ENCODE measurements around the gene LRP4.

Gene LRP4

GRCh38 chr11:46889689-46890475 lies 28.5 kb downstream of the LRP4 start:
- Mint-ChIP-seq H3K36me3 (no peaks in the 10 kb centered on the region), H3K27ac (peak overlapping the region; percentile 48), H3K4me1 (no peaks in the 10 kb centered on the region), H3K9me3 (no peaks in the 10 kb centered on the region), H3K4me3 (no peak overlapping the region)
- peak; percentile 82 for ATAC-seq
- peak; percentile 68 to 88 for DNase-seq (ENCODE audit: low spot score in 2 of 2)

- Mint-ChIP-seq H3K27ac (no peak overlapping the region), H3K36me3 (no peaks in the 10 kb centered on the region), H3K4me3 (no peak overlapping the region), H3K9me3 (no peaks in the 10 kb centered on the region), H3K4me1 (no peaks in the 10 kb centered on the region)
- no peak for ATAC-seq
- DNase-seq (ENCODE audit: low spot score in 2 of 2): no peak
Measured at GRCh38 chr11:46889251-46889650, 29.1 kb downstream of the LRP4 start.

DNA sequence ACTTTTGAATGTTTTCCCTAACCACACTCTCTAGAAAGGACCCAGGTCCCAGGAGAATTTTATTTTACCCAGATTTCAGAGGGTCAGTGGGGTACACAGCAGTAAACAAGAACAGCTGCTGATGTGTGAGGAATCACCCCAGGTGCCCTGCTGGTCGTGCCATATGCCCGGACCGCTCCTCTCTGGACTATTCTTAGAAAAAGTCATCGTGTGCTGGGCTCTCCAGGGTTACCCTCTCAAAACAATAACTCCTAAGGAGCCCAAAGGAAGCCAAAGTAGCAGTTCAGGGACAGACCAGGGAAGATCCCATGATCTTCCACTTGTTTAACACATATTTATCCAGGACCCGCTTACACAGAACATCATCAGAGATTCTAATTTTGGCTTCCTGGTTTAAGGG lies 29.7 kb downstream of the LRP4 start:
- Mint-ChIP-seq H3K9me3 (no peaks in the 10 kb centered on the region), H3K27ac (no peak overlapping the region), H3K4me1 (no peaks in the 10 kb centered on the region), H3K4me3 (no peak overlapping the region), H3K36me3 (no peaks in the 10 kb centered on the region)
- ATAC-seq (no peak), DNase-seq (ENCODE audit: low spot score in 2 of 2) (no peak)

- no peaks in the 10 kb centered on the region for H3K4me1 Mint-ChIP-seq
Measured at GRCh38 chr11:46886211-46886610, 32.1 kb downstream of the LRP4 start.

DNA sequence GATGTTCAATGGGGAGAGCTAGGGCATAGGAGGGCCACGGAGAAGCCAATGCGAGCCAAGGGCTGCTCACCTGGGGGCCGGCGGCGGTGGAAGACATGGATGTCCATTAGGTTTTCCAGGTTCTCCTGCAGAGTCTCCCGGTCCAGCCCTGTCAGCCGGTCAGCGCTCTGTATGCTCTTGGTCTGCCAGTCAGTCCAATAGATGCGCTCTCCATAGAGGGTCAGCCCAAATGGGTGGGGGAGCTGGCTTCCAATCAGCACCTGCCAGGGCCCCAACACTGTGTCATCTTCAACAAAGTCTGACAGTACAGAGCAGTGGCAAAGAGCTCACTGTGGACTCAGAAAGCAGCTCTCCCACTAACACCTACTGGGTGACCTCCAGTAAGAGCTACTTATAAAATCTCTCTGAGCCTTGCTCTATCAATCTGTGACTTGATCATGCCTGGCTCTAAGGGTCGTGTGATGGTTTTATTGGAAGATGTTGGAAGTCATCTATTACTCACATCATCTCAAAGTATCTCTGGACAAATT lies 39.2 kb downstream of the LRP4 start:
- Mint-ChIP-seq H3K9me3 (no peaks in the 10 kb centered on the region), H3K27ac (no peak overlapping the region), H3K36me3 (no peaks in the 10 kb centered on the region), H3K4me3 (no peak overlapping the region), H3K4me1 (no peaks in the 10 kb centered on the region)
- ATAC-seq (no peak), DNase-seq (ENCODE audit: low spot score in 2 of 2) (no peak)

More at GRCh38 chr11:46886211-46886610, 32.1 kb downstream of the LRP4 start:
- no peak for DNase-seq (ENCODE audit: low spot score in 2 of 2)
- no peak overlapping the region for H3K27ac Mint-ChIP-seq
- no peaks in the 10 kb centered on the region for H3K36me3 Mint-ChIP-seq
- H3K9me3 Mint-ChIP-seq: no peaks in the 10 kb centered on the region
- ATAC-seq: no peak
- H3K4me3 Mint-ChIP-seq: no peak overlapping the region

DNA sequence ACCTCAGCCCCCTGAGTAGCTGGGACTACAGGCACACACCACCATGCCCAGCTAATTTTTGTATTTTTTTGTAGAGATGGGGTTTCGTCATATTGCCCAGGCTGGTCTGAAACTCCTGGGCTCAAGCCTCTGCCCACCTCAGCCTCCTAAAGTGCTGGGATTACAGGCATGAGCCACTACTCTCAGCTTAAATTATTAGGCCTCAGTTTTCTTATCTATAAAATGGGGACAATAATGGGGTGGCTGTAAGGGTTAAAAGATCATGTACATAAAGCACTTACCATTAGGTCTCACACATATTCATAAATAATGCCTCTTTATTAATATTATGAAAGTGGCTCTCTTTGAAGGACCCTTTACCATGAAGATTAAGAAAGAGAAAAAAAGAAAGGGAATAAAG lies 40.8 kb downstream of the LRP4 start:
- Mint-ChIP-seq H3K36me3 (no peaks in the 10 kb centered on the region), H3K4me1 (no peaks in the 10 kb centered on the region), H3K9me3 (no peaks in the 10 kb centered on the region), H3K4me3 (no peak overlapping the region), H3K27ac (no peak overlapping the region)
- ATAC-seq (no peak), DNase-seq (ENCODE audit: low spot score in 2 of 2) (no peak)

GRCh38 chr11:46876471-46876870 lies 41.9 kb downstream of the LRP4 start:
- H3K4me1 Mint-ChIP-seq: no peaks in the 10 kb centered on the region
- no peaks in the 10 kb centered on the region for H3K36me3 Mint-ChIP-seq
- ATAC-seq (no peak), DNase-seq (ENCODE audit: low spot score in 2 of 2) (no peak)
- H3K27ac Mint-ChIP-seq: no peak overlapping the region
- no peak overlapping the region for H3K4me3 Mint-ChIP-seq
- no peaks in the 10 kb centered on the region for H3K9me3 Mint-ChIP-seq

GRCh38 chr11:46874586-46874985 lies 43.8 kb downstream of the LRP4 start:
- Mint-ChIP-seq H3K4me1 (no peaks in the 10 kb centered on the region), H3K27ac (no peak overlapping the region), H3K36me3 (no peaks in the 10 kb centered on the region), H3K9me3 (no peaks in the 10 kb centered on the region), H3K4me3 (no peak overlapping the region)
- DNase-seq (ENCODE audit: low spot score in 2 of 2) (no peak), ATAC-seq (peak; percentile 31)

DNA sequence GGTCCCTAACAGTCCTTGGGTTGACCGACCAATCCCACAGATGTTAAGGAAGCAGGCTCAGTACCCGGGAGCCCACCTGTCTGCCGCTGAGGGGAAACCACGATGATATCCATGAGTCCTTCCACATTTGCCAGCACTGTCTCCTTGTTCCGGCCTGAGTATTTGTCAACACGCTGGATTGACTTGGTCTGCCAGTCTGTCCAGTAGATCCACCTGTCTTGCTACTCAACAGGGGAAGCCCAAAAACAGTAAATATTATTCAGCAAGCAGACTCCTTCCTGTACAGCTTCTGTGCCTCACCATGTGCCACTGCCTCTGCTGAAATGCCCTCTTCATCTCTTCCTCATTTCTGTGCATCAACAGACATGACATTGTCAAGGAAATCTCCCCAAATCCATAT lies 49.4 kb downstream of the LRP4 start:
- DNase-seq (ENCODE audit: low spot score in 2 of 2) (no peak), ATAC-seq (no peak)
- no peak overlapping the region for H3K4me3 Mint-ChIP-seq
- H3K9me3 Mint-ChIP-seq: no peaks in the 10 kb centered on the region
- no peaks in the 10 kb centered on the region for H3K4me1 Mint-ChIP-seq
- H3K27ac Mint-ChIP-seq: no peak overlapping the region
- H3K36me3 Mint-ChIP-seq: no peaks in the 10 kb centered on the region

GRCh38 chr11:46865340-46865739 lies 53.0 kb downstream of the LRP4 start:
- Mint-ChIP-seq H3K4me1 (no peaks in the 10 kb centered on the region), H3K4me3 (no peak overlapping the region), H3K9me3 (no peaks in the 10 kb centered on the region), H3K36me3 (no peaks in the 10 kb centered on the region), H3K27ac (no peak overlapping the region)
- DNase-seq (ENCODE audit: low spot score in 2 of 2) (no peak), ATAC-seq (no peak)

GRCh38 chr11:46860218-46860617 lies 58.1 kb downstream of the LRP4 start:
- Mint-ChIP-seq H3K4me1 (no peaks in the 10 kb centered on the region), H3K27ac (no peak overlapping the region), H3K36me3 (no peaks in the 10 kb centered on the region), H3K4me3 (no peak overlapping the region), H3K9me3 (no peaks in the 10 kb centered on the region)
- no peak for ATAC-seq
- DNase-seq (ENCODE audit: low spot score in 2 of 2): no peak

- Mint-ChIP-seq H3K4me1 (no peaks in the 10 kb centered on the region), H3K36me3 (no peaks in the 10 kb centered on the region), H3K4me3 (no peak overlapping the region), H3K27ac (no peak overlapping the region), H3K9me3 (no peaks in the 10 kb centered on the region)
- ATAC-seq (no peak), DNase-seq (ENCODE audit: low spot score in 2 of 2) (no peak)
Measured at GRCh38 chr11:46858920-46859546, 59.3 kb downstream of the LRP4 start.

GRCh38 chr11:46857666-46858065 lies 60.7 kb downstream of the LRP4 start:
- Mint-ChIP-seq H3K9me3 (no peaks in the 10 kb centered on the region), H3K4me3 (no peak overlapping the region), H3K36me3 (no peaks in the 10 kb centered on the region), H3K4me1 (no peaks in the 10 kb centered on the region), H3K27ac (peak overlapping the region; percentile 0)
- no peak for DNase-seq (ENCODE audit: low spot score in 2 of 2)
- ATAC-seq: no peak

DNA sequence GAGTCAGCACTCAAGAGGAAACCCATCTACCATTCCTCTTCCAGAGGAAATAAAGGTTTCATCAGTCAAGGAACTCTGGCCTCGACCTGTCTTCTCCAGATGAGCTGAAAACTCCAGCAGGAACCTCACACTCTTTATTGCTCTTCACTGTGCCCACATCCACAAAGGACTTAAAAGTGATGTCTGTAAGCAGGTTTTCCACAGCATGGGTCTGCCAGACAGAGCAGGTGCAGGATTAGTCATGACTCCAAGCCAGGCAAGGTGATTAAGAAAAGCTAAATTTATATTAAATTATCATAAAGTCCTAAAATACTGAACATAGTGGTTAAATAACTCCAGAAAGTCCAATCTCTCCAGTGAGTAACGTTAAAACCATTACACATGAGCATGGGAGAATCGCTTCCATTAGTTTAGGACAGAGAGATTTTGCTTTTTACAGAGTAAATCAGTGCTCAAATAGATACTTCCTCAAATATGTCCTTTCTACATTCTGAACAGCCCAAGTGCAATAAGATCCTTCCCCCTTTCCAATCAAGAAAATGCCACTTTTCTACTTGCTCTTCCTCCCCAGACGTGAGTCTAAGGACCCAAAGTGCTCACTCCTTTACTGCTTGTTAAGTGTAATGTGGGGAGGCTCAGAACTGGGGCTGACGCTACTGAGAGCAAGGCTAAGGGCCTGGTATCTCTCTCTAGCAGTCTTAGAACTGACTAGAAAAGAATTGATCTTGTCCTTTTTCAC lies 61.6 kb downstream of the LRP4 start:
- peak overlapping the region; percentile 0 for H3K27ac Mint-ChIP-seq
- no peaks in the 10 kb centered on the region for H3K9me3 Mint-ChIP-seq
- no peaks in the 10 kb centered on the region for H3K36me3 Mint-ChIP-seq
- H3K4me3 Mint-ChIP-seq: no peak overlapping the region
- DNase-seq (ENCODE audit: low spot score in 2 of 2) (no peak), ATAC-seq (no peak)
- H3K4me1 Mint-ChIP-seq: no peaks in the 10 kb centered on the region

DNA sequence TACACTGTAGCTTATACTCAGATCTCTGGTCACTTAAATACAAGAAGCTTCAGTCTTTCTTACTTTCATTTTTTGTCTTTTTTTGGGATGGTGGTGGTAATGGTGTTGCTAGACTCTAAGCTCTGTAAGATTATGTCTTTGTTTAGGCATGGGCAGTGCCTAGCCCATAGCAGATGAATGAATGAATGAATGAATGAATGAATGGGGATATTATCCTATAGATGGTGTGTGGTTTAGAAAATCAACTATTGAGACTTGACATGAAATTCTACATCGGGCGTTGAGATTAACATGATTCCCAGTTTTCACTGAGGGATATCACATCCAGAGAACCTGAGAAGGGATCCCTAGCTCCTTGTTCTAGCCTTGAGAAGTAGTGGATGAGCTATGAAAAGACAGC lies 62.5 kb downstream of the LRP4 start:
- ATAC-seq (no peak), DNase-seq (ENCODE audit: low spot score in 2 of 2) (no peak)
- H3K27ac Mint-ChIP-seq: no peak overlapping the region
- H3K36me3 Mint-ChIP-seq: no peaks in the 10 kb centered on the region
- no peak overlapping the region for H3K4me3 Mint-ChIP-seq
- H3K4me1 Mint-ChIP-seq: no peaks in the 10 kb centered on the region
- H3K9me3 Mint-ChIP-seq: no peaks in the 10 kb centered on the region

- DNase-seq (ENCODE audit: low spot score in 2 of 2) (no peak), ATAC-seq (no peak)
- Mint-ChIP-seq H3K27ac (no peak overlapping the region), H3K4me3 (no peak overlapping the region), H3K4me1 (no peaks in the 10 kb centered on the region), H3K36me3 (no peaks in the 10 kb centered on the region), H3K9me3 (no peaks in the 10 kb centered on the region)
Measured at GRCh38 chr11:46855167-46855566, 63.2 kb downstream of the LRP4 start.

Measured in stimulated activated effector memory CD8-positive, alpha-beta T cell treated with anti-CD3 and anti-CD28 coated beads, Interleukin-12 subunit alpha, Interleukin-12 subunit beta, amount 100 ng/mL, for 72 hours (primary cell).